SK-N-SH (cell line): ENCODE measurements around the gene TBX19.

Experiments
- CTCF ChIP-seq: fragments of 200-600 bp; sonication (generic); IDR thresholded peaks from 2 replicates; pipeline ENCODE4 v1.6.1; 2017; ENCODE audit warnings: antibody characterized with exemption, mild to moderate bottlenecking, moderate library complexity
- EP300 ChIP-seq, 2 experiments: IDR thresholded peaks; 2 replicates each; pipeline versions ENCODE4 v1.4.0 to v1.6.1; 2012; ENCODE audit warnings: borderline replicate concordance in 1 of 2, low read depth in 1 of 2, low read length in 1 of 2
- FOSL2 ChIP-seq: IDR thresholded peaks from 2 replicates; pipeline ENCODE4 v1.4.0; 2012; ENCODE audit warnings: low read depth, mild to moderate bottlenecking, moderate library complexity, borderline replicate concordance
- JUND ChIP-seq: IDR thresholded peaks from 2 replicates; pipeline ENCODE4 v1.4.0; 2012
- MXI1 ChIP-seq: IDR thresholded peaks from 2 replicates; pipeline ENCODE4 v1.6.1; 2012; ENCODE audit warnings: mild to moderate bottlenecking, low read depth, low read length, improper control_type of control experiment
- POLR2AphosphoS5 ChIP-seq: IDR thresholded peaks from 2 replicates; pipeline ENCODE4 v1.6.1; 2012; ENCODE audit warnings: low read depth, low read length
- RAD21 ChIP-seq: IDR thresholded peaks from 2 replicates; pipeline ENCODE4 v1.6.1; 2012; ENCODE audit warnings: mild to moderate bottlenecking, low read length
- RFX5 ChIP-seq: IDR thresholded peaks from 2 replicates; pipeline ENCODE4 v1.6.1; 2012; ENCODE audit warnings: mild to moderate bottlenecking, improper control_type of control experiment, low read length
- SMC3 ChIP-seq: IDR thresholded peaks from 2 replicates; pipeline ENCODE4 v1.6.1; 2012; ENCODE audit warnings: low read depth, low read length, improper control_type of control experiment
- TAF1 ChIP-seq: IDR thresholded peaks from 2 replicates; pipeline ENCODE4 v1.6.1; 2012; ENCODE audit warnings: low read depth, mild to moderate bottlenecking, low read length, moderate library complexity, borderline replicate concordance
- TEAD4 ChIP-seq: IDR thresholded peaks from 2 replicates; pipeline ENCODE4 v1.4.0; 2012; ENCODE audit warnings: mild to moderate bottlenecking, borderline replicate concordance; ENCODE audit not compliant: insufficient read depth
- TF ChIP-seq, protein P1 (sequence below): IDR thresholded peaks from 2 replicates; pipeline ENCODE4 v1.4.0; 2012; ENCODE audit warnings: low read depth, borderline replicate concordance

DNA sequence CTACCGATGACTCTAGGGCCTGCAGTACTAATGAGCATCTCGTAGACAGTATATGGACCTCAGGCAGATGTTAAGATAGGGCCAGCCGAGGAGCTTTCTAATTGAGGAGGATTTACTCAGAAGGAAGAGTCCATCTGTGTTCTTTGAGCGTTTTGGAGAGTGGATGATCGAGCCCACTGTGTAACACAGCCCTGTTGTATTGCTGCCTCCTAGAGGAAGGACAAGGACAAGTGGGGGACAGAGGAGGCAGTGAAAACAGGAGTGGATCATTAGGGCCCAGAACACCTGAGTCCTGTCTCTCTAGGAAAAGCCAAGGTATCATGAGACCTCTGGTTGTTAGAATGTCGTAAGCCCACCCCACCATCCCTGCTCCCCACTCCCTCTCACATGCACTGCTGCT lies 62.9 kb downstream of the TBX19 start:
- TF ChIP-seq CTCF (no peak), JUND (no peak), SMC3 (no peak), MXI1 (no peak), RAD21 (0 out of 2 replicates have a peak, but pooled peaks have one; percentile 8), TAF1 (no peak), RFX5 (no peak), EP300 (IDR thresholded peaks at IDR 0.05; ENCODE audit: borderline replicate concordance in 1 of 2, low read depth in 1 of 2, low read length in 1 of 2) (no peak), FOSL2 (no peak), POLR2AphosphoS5 (no peak), TEAD4 (no peak)
- TF ChIP-seq, protein P1, sequence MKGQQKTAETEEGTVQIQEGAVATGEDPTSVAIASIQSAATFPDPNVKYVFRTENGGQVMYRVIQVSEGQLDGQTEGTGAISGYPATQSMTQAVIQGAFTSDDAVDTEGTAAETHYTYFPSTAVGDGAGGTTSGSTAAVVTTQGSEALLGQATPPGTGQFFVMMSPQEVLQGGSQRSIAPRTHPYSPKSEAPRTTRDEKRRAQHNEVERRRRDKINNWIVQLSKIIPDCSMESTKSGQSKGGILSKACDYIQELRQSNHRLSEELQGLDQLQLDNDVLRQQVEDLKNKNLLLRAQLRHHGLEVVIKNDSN = no peak
